ENCODE data around the gene HS6ST3.

Gene HS6ST3

GRCh38 chr13:96858133-96858826 lies 768.4 kb downstream of the HS6ST3 start:
- Histone ChIP-seq H3K4me2 (ENCODE audit: low read length) (no peak overlapping the region), H3K79me2 (ENCODE audit: control insufficient read depth, low read length) (no peaks in the 10 kb centered on the region), H3K9me3 (ENCODE audit: control insufficient read depth, insufficient read depth, low read length) (no peaks in the 10 kb centered on the region), H3K4me3 (ENCODE audit: low read length) (no peak overlapping the region), H3K27me3 (ENCODE audit: control insufficient read depth, low read length) (peaks cover 3% of the 10 kb centered on the region; the same call in 1 of the 2 replicates), H4K20me1 (ENCODE audit: control insufficient read depth, insufficient read depth, low read depth, low read length) (no peaks in the 10 kb centered on the region), H3F3A (ENCODE audit: control insufficient read depth, insufficient read depth) (no peaks in the 10 kb centered on the region), H3K36me3 (ENCODE audit: control insufficient read depth, low read length) (no peaks in the 10 kb centered on the region), H3K4me1 (ENCODE audit: control insufficient read depth, low read length) (no peaks in the 10 kb centered on the region), H3K27ac (ENCODE audit: low read depth, low read length) (no peak overlapping the region), H3K9me2 (replicated peaks; ENCODE audit: control insufficient read depth, low read length) (no peaks in the 10 kb centered on the region)
- no peak for TF ChIP-seq EZH2phosphoT487 (IDR thresholded peaks at IDR 0.05; ENCODE audit: borderline replicate concordance, low read length)

- TF ChIP-seq CTCF (IDR thresholded peaks at IDR 0.05; ENCODE audit: low read depth, low read length, poor library complexity, severe bottlenecking) (no peak), EZH2phosphoT487 (IDR thresholded peaks at IDR 0.05; ENCODE audit: borderline replicate concordance, low read length) (no peak)
- Histone ChIP-seq H3K27ac (ENCODE audit: low read depth, low read length) (no peak overlapping the region), H3K79me2 (ENCODE audit: control insufficient read depth, low read length) (no peaks in the 10 kb centered on the region), H3K4me2 (ENCODE audit: low read length) (no peak overlapping the region), H3F3A (ENCODE audit: control insufficient read depth, insufficient read depth) (no peaks in the 10 kb centered on the region), H3K4me3 (ENCODE audit: low read length) (no peak overlapping the region), H3K27me3 (ENCODE audit: control insufficient read depth, low read length) (peaks cover 3% of the 10 kb centered on the region; the same call in 1 of the 2 replicates), H4K20me1 (ENCODE audit: control insufficient read depth, insufficient read depth, low read depth, low read length) (no peaks in the 10 kb centered on the region), H3K4me1 (ENCODE audit: control insufficient read depth, low read length) (no peaks in the 10 kb centered on the region), H3K36me3 (ENCODE audit: control insufficient read depth, low read length) (no peaks in the 10 kb centered on the region), H3K9me2 (replicated peaks; ENCODE audit: control insufficient read depth, low read length) (no peaks in the 10 kb centered on the region), H3K9me3 (ENCODE audit: control insufficient read depth, insufficient read depth, low read length) (no peaks in the 10 kb centered on the region)
Measured at GRCh38 chr13:96860882-96861281, 771.0 kb downstream of the HS6ST3 start.

GRCh38 chr13:96862093-96862492 lies 772.2 kb downstream of the HS6ST3 start:
- Histone ChIP-seq H3K9me3 (ENCODE audit: control insufficient read depth, insufficient read depth, low read length) (no peaks in the 10 kb centered on the region), H3K79me2 (ENCODE audit: control insufficient read depth, low read length) (no peaks in the 10 kb centered on the region), H3K27ac (ENCODE audit: low read depth, low read length) (no peak overlapping the region), H3K4me2 (ENCODE audit: low read length) (no peak overlapping the region), H3K9me2 (replicated peaks; ENCODE audit: control insufficient read depth, low read length) (no peaks in the 10 kb centered on the region), H3K36me3 (ENCODE audit: control insufficient read depth, low read length) (no peaks in the 10 kb centered on the region), H3K27me3 (ENCODE audit: control insufficient read depth, low read length) (peaks cover 3% of the 10 kb centered on the region; the same call in 1 of the 2 replicates), H3F3A (ENCODE audit: control insufficient read depth, insufficient read depth) (no peaks in the 10 kb centered on the region), H3K4me3 (ENCODE audit: low read length) (no peak overlapping the region), H3K4me1 (ENCODE audit: control insufficient read depth, low read length) (no peaks in the 10 kb centered on the region), H4K20me1 (ENCODE audit: control insufficient read depth, insufficient read depth, low read depth, low read length) (no peaks in the 10 kb centered on the region)
- TF ChIP-seq CTCF (IDR thresholded peaks at IDR 0.05; ENCODE audit: low read depth, low read length, poor library complexity, severe bottlenecking) = no peak
- no peak for TF ChIP-seq EZH2phosphoT487 (IDR thresholded peaks at IDR 0.05; ENCODE audit: borderline replicate concordance, low read length)

GRCh38 chr13:96862999-96863398 lies 773.1 kb downstream of the HS6ST3 start:
- no peak overlapping the region for H3K4me2 ChIP-seq (ENCODE audit: low read length)
- H3K27ac ChIP-seq (ENCODE audit: low read depth, low read length) = no peak overlapping the region
- no peaks in the 10 kb centered on the region for H3K79me2 ChIP-seq (ENCODE audit: control insufficient read depth, low read length)
- H4K20me1 ChIP-seq (ENCODE audit: control insufficient read depth, insufficient read depth, low read depth, low read length) = no peaks in the 10 kb centered on the region
- no peaks in the 10 kb centered on the region for H3K9me2 ChIP-seq (replicated peaks; ENCODE audit: control insufficient read depth, low read length)
- H3K9me3 ChIP-seq (ENCODE audit: control insufficient read depth, insufficient read depth, low read length) = no peaks in the 10 kb centered on the region
- no peaks in the 10 kb centered on the region for H3K36me3 ChIP-seq (ENCODE audit: control insufficient read depth, low read length)
- peaks cover 3% of the 10 kb centered on the region; the same call in 1 of the 2 replicates for H3K27me3 ChIP-seq (ENCODE audit: control insufficient read depth, low read length)
- TF ChIP-seq CTCF (IDR thresholded peaks at IDR 0.05; ENCODE audit: low read depth, low read length, poor library complexity, severe bottlenecking) (no peak), EZH2phosphoT487 (IDR thresholded peaks at IDR 0.05; ENCODE audit: borderline replicate concordance, low read length) (no peak)
- H3K4me1 ChIP-seq (ENCODE audit: control insufficient read depth, low read length) = no peaks in the 10 kb centered on the region
- H3K4me3 ChIP-seq (ENCODE audit: low read length) = no peak overlapping the region
- no peaks in the 10 kb centered on the region for H3F3A ChIP-seq (ENCODE audit: control insufficient read depth, insufficient read depth)

All from DOHH2 (cell line).